ENCODE measurements around the gene FN3K.

Gene FN3K

DNA sequence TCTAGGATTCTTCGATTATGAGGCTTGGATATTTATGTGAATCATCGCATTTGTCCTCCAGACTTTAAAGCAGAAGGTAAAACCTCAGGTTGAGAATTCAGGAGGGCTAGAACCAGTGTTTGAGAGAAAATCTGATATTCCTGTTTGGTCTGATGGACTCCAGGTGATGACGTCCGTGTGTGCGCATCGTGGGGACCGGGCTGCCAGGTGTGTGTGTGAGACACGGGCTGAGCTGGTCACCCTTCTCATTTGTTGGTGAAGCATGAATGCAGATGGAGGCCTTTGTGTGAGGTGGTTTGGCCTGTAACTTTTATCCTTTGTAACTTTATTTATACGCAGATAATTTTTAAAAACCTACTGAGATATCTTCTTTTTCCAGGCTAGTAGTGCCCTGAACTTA lies 61.6 kb downstream of the FN3K start:
- DNase-seq (ENCODE audit: low read depth): no peak

DNA sequence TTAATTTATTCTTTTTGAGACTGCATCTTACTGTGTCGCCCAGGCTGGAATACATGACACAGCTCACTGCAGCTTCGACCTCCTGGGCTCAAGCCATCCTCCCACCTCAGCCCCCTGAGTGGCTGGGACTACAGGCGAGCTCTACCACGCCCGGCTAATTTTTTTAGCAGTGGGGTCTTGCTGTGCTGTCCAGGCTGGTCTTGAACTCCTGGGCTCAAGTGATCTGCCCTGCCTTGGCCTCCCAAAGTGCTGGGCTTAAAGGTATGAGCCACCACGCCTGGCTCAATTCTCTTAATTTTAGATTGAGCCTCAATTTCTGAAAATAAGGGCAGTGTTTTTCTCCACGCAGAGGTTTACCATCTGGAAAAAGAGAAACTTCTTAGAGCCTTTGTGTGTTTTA lies 63.3 kb downstream of the FN3K start:
- no peak for DNase-seq (ENCODE audit: low read depth)

DNA sequence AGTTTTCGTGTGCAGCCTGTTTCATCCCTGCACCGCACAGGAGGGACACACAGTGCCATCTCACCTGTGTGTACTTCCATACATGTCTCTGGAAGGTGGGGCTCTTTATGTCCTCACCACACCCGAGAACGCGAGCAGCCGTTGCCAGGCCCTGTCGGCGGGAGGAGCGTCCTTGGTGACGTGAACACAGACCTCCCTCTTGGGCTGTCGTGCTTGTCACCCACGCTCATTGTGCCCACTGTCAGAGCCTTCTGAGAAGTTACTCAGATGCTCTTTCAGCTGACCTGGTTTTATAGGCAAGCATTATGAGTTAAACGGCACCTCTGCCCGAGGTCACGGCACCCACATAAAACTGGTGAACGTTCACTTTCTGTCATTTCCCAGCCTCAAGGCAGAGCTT lies 64.2 kb downstream of the FN3K start:
- no peak for DNase-seq (ENCODE audit: low read depth)
